Thoracic aorta (tissue), 2 donors: ENCODE results near the gene MLLT6. TPM values are rescaled to one million over a fixed set of nuclear protein-coding genes. Genes with fewer than 3 reads are reported as not detected.
A peak's percentile ranks its signal among the peaks of the same experiment; 100 is the strongest.

ENCODE experiments used
- ATAC-seq: fragments of 150-250 bp; one replicate; pipeline ENCODE4 v1.8.0; 2017; ENCODE audit warnings: low read depth; ENCODE audit not compliant: insufficient number of reproducible peaks, low FRiP score
- DNase-seq: peaks from one replicate; pipeline ENCODE4 v3.0.0-alpha.2; 2020; ENCODE audit warnings: low spot score
- H3K27ac ChIP-seq, 2 donors: fragments of 200-600 bp; sonication (generic); 1 replicate in 1 of 2; 2 replicates in 1 of 2; pipeline ENCODE4 v1.5.1; 2016; ENCODE audit warnings: mild to moderate bottlenecking in 2 of 2, moderate library complexity in 2 of 2
- H3K27me3 ChIP-seq: fragments of 200-600 bp; sonication (generic); replicated peaks from 2 replicates; pipeline ENCODE4 v1.6.0; 2016; ENCODE audit warnings: mild to moderate bottlenecking; ENCODE audit not compliant: insufficient read depth
- H3K36me3 ChIP-seq: fragments of 200-600 bp; sonication (generic); one replicate; pipeline ENCODE4 v1.5.1; 2016
- H3K4me1 ChIP-seq, 2 donors: fragments of 200-600 bp; sonication (generic); 1 replicate in 1 of 2; 2 replicates in 1 of 2; pipeline versions ENCODE4 v1.5.1 to v1.6.0; 2016; ENCODE audit warnings: low read depth in 2 of 2, mild to moderate bottlenecking in 1 of 2; ENCODE audit not compliant: control insufficient read depth in 1 of 2
- H3K4me3 ChIP-seq: fragments of 200-600 bp; sonication (generic); 2 replicates; pipeline ENCODE4 v1.5.1; 2016; ENCODE audit warnings: mild to moderate bottlenecking
- H3K9me3 ChIP-seq: fragments of 200-600 bp; sonication (generic); 2 replicates; pipeline ENCODE4 v1.5.1; 2016
- total RNA-seq, 2 donors: library from RNA; depleted of rRNA; stranded (reverse); fragments of >200 nt; gene quantifications; one replicate each; pipeline versions ENCODE4 v1.1.0 to v1.2.3, GENCODE V29; 2016
- TF ChIP-seq, protein P1 (sequence below): fragments of 200-600 bp; sonication (generic); IDR thresholded peaks from one replicate; pipeline ENCODE4 v1.5.1; 2019; ENCODE audit warnings: antibody characterized with exemption

MLLT6 gene
- total RNA-seq, 2 donors from 2014 or later, result 113 to 201 TPM

DNA sequence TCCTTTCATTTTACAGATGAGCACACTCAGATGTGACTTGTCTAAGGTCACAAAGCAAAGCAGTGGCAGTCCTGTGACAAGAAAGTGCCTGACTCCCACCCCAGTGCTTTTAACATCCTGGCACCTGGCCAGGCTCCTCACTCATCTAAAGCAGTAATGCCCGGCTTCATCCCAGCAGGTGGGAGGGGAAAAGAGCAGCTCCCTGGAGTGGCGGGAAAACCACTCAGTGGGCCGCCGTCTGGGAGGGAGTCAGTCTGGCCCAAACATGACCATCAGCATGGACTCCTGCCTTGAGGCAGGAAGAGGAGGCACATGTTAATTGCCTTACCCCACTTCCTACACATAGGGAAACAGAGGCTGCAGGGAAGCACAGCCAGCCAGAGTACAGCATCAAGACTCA, 40.5 kb downstream of the MLLT6 start:
- DNase-seq (no peak), ATAC-seq (no peak)
- Histone ChIP-seq H3K9me3 (no peaks in the 10 kb centered on the region), H3K27ac (no peak overlapping the region), H3K4me1 (peaks cover 14 to 54% of the 10 kb centered on the region in 2 donors), H3K36me3 (no peaks in the 10 kb centered on the region), H3K27me3 (no peaks in the 10 kb centered on the region), H3K4me3 (no peak overlapping the region)
- TF ChIP-seq, protein P1, sequence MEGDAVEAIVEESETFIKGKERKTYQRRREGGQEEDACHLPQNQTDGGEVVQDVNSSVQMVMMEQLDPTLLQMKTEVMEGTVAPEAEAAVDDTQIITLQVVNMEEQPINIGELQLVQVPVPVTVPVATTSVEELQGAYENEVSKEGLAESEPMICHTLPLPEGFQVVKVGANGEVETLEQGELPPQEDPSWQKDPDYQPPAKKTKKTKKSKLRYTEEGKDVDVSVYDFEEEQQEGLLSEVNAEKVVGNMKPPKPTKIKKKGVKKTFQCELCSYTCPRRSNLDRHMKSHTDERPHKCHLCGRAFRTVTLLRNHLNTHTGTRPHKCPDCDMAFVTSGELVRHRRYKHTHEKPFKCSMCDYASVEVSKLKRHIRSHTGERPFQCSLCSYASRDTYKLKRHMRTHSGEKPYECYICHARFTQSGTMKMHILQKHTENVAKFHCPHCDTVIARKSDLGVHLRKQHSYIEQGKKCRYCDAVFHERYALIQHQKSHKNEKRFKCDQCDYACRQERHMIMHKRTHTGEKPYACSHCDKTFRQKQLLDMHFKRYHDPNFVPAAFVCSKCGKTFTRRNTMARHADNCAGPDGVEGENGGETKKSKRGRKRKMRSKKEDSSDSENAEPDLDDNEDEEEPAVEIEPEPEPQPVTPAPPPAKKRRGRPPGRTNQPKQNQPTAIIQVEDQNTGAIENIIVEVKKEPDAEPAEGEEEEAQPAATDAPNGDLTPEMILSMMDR, result no peak

DNA sequence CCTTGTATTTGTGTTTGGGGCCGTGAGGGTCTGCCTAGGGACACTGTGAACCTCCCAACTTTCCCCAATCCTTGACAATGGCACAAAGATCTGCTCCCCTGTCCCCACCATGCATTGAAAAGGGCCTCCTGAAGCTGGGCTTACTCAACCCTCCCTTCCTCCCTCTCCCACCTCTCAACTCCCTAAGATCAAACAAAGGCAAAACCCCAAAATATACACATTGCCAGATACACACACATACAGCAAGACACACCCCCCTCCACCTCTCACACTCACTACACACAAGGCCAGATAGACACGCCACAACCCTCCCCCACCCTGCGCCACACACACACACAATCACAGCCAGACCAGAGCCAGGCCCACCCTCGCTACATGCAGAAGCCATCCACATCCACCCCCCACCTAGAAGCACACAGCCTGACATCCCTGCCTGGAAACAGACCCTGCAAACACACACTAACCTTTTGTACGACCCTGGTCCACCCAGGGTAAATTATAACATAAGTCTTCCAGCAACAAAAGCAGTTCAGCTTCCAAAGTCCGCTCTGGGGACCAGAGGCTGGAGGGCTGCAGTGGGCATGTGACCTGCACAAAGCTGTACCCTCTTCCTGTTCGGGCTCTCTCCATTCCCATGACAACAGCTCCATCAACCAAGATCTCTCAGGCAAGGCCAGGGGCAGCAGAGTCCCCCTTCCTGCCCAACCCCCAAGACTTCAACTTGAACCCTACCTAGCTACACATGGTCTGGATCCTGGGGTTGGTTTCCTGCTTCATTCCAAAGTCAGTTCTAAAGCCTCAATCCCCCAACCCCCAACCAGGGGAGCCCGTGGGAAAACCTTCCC, 41.2 kb downstream of the MLLT6 start:
- peak overlapping the region; percentile 92 for H3K4me3 ChIP-seq
- DNase-seq (no peak), ATAC-seq (no peak)
- H3K9me3 ChIP-seq, result no peaks in the 10 kb centered on the region
- TF ChIP-seq, protein P1, result no peak
- H3K36me3 ChIP-seq, result no peaks in the 10 kb centered on the region
- H3K27ac ChIP-seq, result peak overlapping the region in 1 of 2 donors; percentile 74
- H3K27me3 ChIP-seq, result no peaks in the 10 kb centered on the region
- peaks cover 15 to 54% of the 10 kb centered on the region in 2 donors for H3K4me1 ChIP-seq

DNA sequence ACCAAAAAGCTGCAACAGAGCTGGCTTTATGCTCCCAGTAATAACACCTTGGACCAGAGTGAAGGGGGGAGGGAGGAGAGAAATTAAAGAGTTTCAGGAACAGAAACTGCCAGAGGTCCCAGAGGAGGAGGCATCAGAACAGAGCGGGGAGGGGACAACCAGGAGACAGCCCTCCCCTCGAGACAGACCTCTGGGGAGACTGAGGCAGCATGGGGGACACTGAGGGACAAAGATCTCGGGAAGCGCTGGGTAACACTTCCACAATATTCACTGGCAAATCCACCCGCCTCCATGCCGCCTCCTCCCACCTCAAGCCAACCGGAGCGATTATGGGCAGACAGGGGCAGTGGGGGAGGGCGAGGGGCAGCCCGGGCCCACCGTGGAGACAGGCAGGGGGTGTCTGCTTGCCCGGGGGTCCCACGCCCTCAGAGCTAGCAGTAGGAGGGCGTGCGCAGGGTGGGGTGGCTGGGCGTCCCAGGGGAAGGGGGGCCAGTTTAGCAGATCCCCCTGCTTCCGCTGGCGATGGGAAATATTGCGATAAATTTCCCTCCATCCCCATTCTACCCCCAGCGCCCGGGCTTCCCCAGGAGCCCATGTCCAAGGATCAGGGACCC, 41.9 kb downstream of the MLLT6 start:
- TF ChIP-seq, protein P1, result no peak
- no peak for DNase-seq
- peak overlapping the region; percentile 74 to 83 for H3K27ac ChIP-seq

DNA sequence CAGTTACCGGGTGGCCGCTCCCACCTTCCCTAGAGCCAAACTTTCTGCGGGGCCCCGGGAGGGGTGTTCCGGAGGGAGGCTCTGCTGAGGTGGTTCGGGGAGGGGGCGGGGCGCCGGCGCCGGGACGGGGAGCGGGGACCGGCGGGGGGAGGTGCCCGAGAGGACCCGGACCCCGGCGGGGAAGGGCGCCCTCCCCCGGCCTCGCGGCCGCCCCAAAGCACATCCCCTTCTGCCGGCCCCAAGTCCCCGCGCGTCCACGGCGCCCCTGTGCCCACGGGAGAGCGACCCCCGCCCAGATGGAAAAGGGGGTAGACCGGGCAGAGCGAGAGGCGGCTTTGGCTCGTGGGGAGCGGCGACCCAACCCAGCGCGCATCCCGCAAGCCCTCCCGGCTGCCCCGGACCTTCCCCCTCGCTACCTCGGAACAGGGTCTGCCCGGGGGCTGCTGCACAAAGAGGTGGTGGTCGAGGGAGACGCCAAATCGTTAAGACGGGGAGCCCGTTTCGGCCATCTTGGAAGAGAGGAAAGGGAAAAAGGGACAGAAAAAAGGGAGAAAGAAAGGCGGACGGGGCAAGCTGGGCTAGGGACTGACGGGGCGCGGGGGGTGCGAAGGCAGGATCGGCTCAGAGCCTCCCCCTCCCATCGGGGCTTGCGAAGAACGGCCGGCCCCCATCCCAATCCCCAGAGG, 42.5 kb downstream of the MLLT6 start:
- ATAC-seq, result no peak
- Histone ChIP-seq H3K27ac (peak overlapping the region; percentile 74 to 83), H3K36me3 (no peaks in the 10 kb centered on the region), H3K4me1 (peaks cover 14 to 44% of the 10 kb centered on the region in 2 donors), H3K27me3 (no peaks in the 10 kb centered on the region), H3K9me3 (no peaks in the 10 kb centered on the region), H3K4me3 (peak overlapping the region; percentile 92)
- TF ChIP-seq, protein P1, result no peak
- no peak for DNase-seq

More for the DNA sequence above, 41.9 kb downstream of the MLLT6 start:
- ATAC-seq, result no peak
- H3K9me3 ChIP-seq, result no peaks in the 10 kb centered on the region
- H3K27me3 ChIP-seq, result no peaks in the 10 kb centered on the region
- H3K36me3 ChIP-seq, result no peaks in the 10 kb centered on the region
- peak overlapping the region; percentile 92 for H3K4me3 ChIP-seq
- peaks cover 18 to 50% of the 10 kb centered on the region in 2 donors for H3K4me1 ChIP-seq
